Measurements from ENCODE around the gene BANF2.

BANF2 gene

DNA sequence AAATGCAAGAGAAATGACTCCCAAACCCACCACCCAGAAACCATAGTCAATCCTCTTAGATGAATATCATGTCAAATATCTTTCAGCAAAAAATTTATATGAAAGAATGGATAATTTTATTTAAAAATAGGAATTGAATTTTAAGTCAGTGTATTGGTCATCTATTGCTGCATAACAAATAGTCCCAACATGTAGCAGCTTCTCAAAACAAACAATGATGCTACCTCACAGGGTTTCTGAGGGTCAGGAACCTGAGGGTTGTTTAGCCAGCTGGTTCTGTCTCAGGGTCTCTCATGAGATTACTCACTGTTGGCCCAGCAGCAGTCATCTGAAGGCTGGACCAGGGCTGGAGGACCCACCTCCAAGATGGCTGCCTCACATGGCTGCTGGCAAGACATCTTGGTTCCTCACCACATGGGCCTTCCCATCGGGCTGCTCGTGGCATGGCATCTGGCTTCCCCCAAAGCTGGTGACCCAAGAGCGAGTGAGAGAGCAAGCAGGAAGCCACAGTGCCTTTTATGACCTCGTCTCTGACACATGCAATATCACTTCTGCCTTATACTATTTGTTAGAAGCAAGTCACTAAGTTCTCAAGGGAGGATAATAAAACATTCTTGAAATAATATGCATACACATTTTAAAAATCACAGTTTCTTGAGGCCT, 36.3 kb downstream of the BANF2 start:
- DNase-seq (ENCODE audit: low spot score) = no peak

DNA sequence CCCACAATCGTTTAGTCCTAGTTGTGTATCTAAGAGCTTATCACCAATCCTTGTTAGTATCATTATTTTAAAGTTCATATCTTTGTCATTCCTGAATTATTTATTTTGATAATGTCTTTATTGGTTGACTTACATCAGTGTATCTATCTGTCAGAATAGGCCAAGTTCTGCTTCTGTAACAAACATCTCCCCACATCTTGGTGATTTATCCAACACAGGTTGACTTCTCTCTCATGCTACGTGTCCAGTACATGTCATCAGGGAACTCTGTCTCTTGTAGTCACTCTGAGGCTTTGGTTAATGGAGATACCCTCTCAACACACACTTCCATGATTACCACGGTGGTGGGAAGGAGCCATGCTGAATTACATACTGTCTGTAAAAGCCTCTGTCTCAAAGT, 38.4 kb downstream of the BANF2 start:
- DNase-seq (ENCODE audit: low spot score) = no peak

DNA sequence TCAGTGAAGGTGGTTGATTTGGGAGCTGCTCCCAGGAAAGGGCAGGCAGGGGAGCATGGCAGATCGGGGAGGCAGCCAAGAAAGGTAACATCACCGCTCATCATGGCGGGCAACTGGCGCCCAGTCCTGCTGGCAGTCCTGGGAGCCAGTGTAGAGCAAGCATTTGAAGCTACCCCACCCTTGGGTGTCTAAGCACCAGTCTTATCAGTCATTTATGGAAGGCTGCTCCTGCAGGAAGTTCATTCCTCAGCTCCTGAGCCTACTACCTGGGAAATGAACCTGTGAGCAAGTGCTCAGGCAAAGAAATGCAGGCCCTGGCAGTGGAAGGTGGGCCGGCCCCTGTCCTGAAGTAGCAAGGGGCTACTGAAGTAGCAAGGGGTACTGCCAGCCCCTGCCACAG, 41.5 kb downstream of the BANF2 start:
- no peak for DNase-seq (ENCODE audit: low spot score)

DNA sequence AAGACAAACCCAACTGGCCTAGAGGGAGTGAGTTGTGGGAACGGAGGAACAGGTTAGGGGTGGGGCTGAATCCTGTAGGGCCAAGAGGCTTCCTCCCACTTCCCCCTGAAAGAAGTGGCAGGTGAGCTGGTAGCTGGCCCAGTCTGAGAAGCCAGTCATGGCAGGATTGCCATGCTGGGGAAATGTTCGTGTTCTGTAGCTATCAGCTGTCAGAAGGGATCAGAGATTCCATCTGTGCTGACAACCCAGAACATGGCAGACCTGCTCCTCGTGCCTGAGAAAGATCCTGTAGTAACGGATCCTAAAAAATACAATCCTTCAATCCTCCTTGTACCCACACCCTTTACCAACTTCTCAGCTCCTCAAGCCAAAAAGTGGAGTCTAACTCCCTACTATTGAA, 43.0 kb downstream of the BANF2 start:
- DNase-seq (ENCODE audit: low spot score) = no peak

DNA sequence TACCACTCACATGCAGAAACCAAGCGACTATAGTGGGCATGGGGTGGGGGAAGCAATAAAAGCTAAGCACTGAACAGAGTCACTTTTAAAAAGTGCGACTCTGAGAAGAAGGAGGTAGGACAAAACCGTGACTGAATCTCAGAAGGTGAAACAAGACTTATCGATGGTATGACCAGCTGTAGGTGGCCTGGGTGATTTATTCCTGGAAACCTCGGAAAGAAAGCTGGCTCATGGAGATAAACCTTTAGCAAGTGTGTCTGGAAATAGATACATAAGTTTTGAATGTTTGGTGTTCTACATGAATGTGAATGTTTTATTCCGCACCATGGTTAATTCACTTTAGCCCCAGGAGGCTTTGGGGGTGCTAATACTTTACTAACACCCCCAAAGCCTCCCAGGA, 43.9 kb downstream of the BANF2 start:
- no peak for DNase-seq (ENCODE audit: low spot score)

DNA sequence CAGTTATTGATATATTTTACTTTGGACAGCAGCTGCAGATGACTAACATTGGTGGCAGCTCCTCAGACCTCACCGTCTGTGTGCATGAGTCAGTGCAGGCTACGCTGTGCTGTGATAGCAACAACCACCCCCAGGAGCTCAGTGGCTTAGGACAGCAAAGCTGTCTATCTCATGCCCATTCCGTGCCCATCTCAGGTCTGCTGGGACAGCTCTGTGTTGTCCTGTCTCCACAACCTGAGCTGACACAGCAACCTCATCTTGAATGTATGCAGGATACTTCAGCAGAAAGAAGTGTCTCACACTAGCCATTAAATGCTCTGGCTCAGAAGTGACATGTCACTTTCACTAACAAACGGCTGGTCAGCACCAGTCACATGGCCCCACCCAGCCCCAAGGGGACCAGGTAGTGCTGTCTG, 47.7 kb downstream of the BANF2 start:
- no peak for DNase-seq (ENCODE audit: low spot score)

DNA sequence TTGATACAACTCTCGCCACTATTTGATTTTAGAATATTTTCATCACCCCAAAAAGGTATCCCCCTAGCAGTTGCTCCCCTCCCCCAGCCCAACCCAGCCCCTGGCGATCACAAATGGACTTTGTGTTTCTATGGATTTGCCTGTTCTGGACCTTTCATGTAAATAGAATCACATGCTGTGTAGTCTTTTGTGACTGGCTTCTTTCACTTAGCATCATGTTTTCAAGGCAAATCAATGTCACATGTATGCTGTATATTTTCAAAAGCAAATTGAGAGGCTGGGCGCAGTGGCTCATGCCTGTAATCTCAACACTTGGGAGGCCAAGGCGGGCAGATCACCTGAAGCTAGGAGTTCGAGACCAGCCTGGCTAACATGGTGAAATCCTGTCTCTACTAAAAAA, 48.5 kb downstream of the BANF2 start:
- DNase-seq (ENCODE audit: low spot score) = no peak

DNA sequence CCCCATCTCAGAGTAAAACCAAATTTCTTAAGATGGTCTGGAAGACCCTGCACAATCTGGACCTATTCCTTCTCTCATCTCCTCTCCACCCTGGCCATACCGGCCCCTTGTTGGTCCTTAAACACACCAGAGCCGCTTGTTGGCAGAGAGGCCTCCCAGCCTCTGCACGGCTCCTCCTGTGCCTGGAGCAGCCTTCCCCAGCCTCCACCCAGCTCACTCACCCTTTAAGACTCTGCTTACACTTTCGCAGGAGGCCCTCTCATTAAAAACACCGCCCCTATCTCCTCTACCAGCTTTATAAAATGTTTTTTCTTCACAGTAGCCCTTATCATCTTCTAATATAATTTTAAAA, 49.8 kb downstream of the BANF2 start:
- DNase-seq (ENCODE audit: low spot score) = no peak

DNA sequence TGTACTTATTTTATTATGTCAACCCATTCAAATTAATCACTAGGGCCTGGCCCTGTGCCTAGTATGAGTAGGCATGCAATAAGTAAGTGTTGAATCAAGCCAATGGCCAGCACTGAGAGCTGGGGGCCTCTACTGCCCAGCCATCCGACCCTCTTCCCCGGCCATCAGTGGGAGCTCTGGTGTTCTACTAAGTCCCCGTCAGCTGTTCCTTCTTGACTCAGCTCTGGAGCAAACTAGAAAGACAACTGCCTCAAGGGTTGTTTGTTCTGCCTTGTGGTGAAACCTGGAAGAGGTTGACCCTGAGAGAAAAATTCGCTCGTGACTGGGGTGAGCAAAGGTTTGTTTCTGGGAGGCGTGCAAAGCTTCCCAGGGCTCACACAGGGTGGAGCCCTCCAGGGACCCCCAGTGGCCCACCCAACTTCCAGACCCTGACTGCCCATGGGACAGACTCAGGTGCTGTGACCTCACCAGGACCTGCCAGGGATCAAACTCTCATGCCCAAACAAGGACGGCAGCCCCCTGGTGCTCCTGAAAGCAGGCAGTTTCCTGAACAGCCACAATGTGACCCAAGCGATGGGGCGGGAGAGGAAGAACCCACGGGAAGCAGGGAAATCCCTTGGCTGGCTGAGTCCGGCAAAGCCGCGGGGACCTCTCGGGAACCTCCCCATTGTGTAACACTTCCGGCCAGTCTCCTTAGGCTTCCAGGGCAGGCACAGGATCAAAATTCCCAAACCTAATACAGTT, 50.4 kb downstream of the BANF2 start:
- DNase-seq (ENCODE audit: low spot score) = no peak

DNA sequence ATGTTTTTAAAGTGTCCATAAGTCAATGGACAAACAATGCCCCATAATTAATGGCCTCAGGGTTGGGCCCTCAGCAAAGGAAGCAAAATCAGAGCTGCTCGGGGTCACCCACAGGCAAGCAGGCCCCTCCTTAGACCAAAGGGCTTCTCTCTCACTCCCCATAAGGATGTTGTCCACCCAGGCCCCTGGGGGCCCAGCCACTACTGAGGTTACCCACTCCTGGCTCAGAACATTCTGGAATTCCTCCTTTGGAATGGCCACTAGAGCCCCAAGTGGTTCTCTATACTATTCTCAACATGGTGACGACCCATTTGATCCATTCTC, 50.9 kb downstream of the BANF2 start:
- DNase-seq (ENCODE audit: low spot score) = no peak

DNA sequence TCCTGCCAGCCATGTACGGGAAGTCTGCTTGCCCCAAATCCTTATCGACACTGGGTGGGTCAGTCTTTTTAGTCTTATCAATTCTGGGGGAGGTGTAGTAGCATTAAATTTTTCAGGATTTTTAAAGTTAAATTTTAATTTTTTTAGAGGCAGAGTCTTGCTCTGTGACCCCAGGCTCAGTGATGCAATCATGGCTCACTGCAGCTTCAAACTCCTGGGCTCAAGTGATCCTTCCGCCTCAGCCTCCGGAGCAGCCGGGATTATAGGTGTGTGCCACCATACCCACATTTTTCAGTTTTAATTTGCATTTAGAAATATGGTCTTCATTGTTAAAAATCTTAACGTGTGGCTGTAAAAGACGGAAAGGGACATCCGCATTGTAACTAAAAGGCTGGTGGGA, 51.9 kb downstream of the BANF2 start:
- DNase-seq (ENCODE audit: low spot score) = no peak

DNA sequence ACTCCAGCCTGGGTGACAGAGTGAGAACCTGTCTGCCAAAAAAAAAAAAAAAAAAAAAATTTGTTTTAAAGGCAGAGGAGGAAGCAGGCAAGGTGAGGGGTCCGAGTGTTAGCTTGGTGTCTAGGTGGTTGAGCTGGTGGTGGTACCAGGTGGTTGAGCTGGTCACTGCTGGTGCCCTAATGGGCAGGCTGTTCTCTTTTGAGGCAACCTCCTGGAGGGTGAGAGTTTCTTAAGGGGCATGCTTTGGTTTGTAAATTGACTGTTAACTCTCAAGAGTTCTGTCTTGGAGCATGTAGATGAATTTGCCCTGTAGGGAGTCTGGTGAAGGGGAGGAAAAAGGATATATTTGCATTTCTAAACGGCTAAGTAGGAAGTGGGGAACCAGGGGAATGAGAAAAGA, 52.7 kb downstream of the BANF2 start:
- no peak for DNase-seq (ENCODE audit: low spot score)

DNA sequence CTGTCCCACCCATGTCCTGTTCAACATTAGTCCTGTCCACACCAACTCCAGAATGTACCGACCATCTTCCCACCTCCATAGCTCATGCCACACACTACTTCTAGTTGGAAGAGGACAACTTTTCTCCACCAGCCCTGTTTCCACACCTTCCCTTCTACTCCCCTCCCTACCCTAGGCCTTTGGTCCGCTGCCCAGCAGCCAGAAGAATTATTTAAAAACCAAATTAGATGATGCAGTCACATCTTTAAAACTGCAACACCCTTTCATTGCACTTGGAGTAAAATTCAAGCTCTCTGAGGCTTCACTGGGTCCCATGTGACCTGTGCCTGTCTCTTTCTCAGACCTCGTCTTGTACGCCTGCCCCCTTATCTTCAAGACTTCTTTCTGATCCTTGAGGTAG, 53.8 kb downstream of the BANF2 start:
- DNase-seq (ENCODE audit: low spot score) = no peak

DNA sequence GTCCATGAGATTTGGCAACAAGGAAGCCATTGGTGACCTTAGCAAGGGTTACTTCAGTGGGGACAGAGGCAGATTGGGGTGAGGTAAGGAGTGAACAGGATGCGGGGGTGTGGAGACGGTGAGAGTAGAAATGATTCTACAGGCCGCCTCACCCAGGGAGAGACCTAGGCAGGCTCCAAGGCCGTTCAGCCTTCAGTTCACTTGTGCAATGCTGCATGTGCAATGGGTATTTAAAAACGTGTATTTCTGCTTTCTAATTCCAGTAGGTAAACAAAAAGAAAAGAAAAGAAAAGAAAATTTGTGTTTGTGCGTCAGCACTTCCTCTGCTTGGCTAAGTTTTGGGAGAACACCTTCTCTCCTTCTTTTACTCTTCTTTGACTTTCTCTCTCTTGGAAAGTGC, 56.8 kb downstream of the BANF2 start:
- DNase-seq (ENCODE audit: low spot score) = no peak

DNA sequence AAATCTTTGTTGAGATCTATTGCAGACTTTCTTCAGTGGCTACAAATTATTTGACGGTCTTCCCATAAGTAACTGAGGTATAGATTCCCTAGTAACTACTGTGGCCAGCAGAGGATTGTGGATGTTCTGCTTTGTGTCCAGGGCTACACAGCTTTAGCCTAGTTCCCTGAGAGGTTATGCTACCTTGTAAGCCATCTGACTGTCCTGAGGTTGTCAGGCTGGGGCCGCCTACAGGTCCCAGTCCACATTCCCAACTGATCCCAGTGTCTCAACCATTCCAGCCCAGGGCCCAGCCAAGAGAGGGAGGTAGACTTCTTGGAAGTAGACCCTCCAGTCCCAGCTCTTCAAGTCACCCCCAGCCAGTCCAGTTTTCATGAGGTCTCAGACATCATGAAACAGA, 57.7 kb downstream of the BANF2 start:
- no peak for DNase-seq (ENCODE audit: low spot score)

DNA sequence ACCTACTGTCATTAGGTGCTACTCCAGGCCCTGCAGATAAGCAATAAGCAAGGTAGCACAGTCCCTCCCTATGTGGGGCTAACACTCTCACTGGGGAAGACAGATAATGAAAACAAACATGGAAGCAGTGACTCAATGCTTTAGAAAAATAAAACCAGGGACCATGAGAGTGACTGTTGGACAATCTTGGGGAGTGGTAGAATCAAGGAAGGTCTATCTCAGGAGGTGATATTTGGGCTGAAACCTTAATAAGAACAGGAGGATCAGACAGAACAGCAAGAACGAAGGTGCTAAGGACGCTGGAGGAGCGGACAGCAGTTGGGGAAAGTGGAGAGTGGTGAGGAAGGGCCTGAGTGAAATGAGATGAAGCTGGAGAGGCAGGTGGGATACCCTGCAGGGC, 58.2 kb downstream of the BANF2 start:
- DNase-seq (ENCODE audit: low spot score) = no peak

DNA sequence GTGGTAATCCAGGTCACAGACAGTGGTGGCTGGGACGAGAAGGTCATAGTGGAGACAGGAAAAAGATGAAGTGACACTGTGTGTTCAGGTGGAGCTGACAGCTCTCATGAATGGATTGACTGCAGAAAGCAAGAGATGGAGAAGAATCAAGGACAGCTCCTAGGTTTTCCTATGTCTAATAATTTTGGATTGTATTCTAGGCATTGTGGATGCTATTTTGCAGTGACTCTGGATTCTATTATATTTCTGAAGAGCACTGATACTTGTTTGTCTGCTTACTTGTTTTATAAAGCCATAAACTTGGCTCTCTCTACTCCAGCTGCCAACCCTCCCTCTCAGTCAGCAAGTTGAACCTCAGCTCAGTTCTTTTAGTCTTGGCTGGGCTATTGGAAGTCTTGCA, 58.7 kb downstream of the BANF2 start:
- DNase-seq (ENCODE audit: low spot score) = no peak

DNA sequence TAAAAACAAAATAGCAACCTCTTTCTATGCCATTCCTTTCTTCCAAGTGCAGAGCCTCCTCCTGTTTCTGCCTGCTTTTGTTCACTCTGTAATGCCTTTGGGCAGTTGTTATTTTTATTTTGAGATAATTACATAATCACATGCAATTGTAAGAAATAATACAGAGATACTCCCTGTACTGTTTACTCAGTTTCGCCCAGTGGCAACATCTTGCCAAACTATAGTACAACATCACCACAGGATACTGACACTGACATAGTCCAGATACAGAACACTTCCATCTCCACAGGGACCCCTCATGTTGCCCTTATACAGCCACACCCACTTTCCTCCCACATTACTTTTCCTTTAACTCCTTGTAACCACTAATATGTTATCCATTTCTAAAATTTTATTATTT, 59.7 kb downstream of the BANF2 start:
- no peak for DNase-seq (ENCODE audit: low spot score)

DNA sequence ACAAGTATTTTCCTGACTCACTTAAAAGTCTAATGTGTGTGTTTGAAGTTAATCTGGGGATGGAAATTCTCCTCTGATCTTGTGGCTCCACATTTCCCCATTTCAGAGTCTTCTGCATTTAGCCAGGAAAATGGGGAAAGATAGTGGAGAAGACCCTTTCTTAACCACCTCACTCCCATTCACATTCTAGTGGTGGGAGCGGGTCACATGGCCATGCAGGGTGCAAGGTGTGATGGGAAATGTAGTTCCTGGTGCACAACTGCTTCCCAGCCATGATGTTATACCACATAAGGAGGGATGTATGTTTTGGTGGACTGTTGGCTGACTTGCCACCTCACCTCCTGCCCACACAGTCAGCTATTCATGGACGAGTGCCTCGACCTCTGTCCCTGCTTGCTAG, 61.8 kb downstream of the BANF2 start:
- peak; percentile 80 for DNase-seq (ENCODE audit: low spot score)

DNA sequence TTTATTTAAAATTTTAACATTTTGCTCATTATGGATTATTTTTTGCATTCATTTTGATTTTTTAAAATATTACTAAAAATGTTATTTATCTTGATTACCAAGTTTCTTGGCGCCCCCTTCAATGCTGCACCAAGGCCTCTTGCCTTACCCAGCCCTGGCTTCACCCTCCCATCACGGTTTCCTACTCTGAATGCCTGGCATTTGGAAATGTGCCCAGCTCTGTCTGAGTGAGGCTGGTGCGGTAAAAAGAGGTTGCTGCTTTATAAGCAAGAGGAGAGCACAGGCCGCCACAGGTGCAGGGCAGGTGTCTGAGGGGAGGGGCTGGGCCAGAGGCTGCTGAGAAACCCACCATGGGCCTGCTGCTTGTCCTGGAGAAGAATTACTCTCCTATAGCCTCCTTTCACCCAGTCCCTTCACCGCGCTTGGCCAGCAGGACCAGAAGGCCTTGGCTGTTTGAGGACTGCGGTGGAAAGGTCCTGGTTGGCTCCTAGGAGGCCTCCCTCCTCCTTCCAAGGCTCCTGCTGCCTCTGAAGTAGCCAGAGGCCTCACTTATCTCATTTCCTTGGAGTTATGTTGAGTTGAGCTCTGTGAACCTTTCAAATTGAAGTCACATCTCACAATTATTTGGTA, 62.6 kb downstream of the BANF2 start:
- DNase-seq (ENCODE audit: low spot score) = no peak

DNA sequence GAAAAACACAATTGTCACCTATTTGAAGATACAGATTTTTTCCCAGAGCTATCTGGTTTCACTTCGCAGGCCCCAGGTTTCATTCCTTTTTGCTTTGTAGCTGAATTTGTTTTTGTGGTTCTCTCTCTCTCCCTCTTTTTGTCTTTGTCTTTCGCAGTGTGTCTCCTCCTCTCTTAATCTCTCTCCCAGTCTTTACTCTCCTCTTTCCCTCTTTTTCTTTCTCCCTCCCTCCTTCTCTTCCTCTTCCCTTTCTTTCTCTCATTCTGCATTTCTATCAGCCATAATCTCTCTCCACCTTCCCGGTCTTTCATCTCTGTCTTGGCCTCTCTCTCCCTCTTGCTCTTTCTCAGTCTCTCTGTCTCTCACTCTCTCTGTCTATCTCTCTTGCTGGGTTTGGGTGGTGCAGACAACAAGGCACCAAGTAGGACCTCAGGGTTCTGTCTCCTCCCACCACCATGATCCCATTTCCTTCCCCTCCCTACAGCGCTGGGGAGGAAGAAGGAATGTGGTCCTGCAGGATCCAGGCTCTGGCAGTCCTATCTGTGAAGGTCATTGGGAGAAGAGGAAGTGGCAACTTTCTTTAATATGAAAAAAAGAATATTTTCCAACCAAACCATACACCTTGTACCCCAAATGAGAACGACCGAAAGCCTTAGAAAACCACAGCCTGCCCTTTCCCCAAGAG, 63.2 kb downstream of the BANF2 start:
- DNase-seq (ENCODE audit: low spot score) = no peak

DNA sequence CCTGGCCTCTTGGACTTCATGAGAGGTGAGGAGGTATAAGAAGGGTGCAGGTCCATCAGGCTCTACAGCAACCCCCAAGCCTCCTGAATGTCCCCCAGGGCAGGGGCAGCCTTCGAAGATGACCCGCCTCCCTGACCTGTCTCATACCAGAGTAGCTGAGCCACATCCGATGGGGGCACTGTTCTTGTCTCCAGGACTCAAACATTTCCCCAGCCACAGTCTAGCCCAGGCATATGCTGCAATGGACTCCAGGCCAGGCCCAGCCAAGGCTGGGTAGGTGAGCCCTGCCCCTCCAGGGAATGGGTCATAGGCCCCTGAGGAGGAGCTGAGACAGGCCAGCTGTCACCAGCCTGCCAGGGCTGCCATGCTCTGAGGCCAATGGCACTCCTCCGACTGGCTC, 65.3 kb downstream of the BANF2 start:
- DNase-seq (ENCODE audit: low spot score) = no peak

DNA sequence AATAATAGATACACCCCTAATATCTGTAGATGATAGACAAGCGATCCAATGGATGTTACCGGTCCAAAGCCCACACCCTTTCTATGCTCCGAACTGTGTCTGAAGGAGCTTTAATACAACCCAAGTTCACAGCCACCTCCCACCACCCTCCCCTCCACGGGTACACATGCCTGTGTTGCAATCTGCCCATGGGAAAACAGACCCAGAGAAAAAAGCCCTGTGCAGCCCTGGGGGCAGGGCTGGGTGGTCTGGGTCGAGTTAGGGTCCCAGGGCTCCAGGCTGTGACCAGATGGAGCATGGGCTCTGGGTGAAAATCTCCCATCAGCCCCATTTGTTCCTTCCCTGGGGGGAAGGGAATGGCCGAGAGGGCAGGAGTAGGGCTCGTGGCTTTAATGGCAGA, 65.8 kb downstream of the BANF2 start:
- no peak for DNase-seq (ENCODE audit: low spot score)

Measured in iPS-NIHi11 (cell line).